Measurements from ENCODE around the gene MT1E. TPM values are rescaled to one million over a fixed set of nuclear protein-coding genes. Genes with fewer than 3 reads are reported as not detected.

MT1E gene
- total RNA-seq, 1 donor from 2014 or later, result not detected

DNA sequence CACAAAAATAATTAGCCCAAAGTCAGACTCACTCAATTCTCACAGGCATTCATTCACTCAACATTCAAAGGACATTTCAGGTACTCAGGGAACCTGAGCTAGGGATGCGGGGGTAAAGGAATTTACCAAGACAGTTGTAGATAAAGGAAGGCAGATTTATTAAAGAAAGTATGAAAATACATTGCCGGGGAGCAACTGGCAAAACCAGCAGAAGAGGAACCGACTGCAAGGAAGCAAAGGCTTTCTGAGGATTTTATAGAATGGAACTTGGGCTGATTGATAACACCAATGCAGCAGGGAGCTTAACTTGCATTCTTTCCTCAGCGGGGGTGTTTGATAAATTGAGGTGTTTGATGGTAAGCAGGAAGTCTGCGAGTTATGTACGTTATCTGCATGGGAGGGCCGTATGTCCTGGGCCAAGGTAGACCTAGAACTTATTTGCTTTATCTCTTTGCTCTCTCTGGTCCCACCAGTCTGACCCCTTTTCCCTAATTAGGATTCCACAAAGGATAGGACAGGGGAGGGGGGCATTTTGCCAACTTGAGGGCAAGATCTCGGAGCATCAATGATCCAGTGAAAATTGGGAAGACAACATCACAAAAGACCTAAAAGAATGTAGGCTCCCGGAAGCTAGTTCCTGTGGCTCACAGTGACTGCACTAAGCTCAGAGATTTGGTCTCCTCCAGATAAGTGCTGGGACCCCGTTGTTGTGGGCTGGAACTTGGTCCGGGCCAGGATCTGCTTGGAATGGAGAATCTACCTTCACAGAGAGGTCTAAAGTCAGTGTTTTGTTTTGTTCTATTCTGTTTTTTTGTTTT, 42.0 kb upstream of the MT1E start:
- Mint-ChIP-seq H3K4me3 (ENCODE audit: unreplicated experiment) (no peak overlapping the region), H3K27ac (ENCODE audit: unreplicated experiment) (no peak overlapping the region), H3K9me3 (ENCODE audit: unreplicated experiment) (no peaks in the 10 kb centered on the region), H3K27me3 (ENCODE audit: unreplicated experiment) (peaks cover 17% of the 10 kb centered on the region), H3K36me3 (ENCODE audit: low read depth, unreplicated experiment) (no peaks in the 10 kb centered on the region), H3K4me1 (ENCODE audit: unreplicated experiment) (no peaks in the 10 kb centered on the region)
- DNase-seq (ENCODE audit: low spot score), result no peak
- TF ChIP-seq, protein P1, sequence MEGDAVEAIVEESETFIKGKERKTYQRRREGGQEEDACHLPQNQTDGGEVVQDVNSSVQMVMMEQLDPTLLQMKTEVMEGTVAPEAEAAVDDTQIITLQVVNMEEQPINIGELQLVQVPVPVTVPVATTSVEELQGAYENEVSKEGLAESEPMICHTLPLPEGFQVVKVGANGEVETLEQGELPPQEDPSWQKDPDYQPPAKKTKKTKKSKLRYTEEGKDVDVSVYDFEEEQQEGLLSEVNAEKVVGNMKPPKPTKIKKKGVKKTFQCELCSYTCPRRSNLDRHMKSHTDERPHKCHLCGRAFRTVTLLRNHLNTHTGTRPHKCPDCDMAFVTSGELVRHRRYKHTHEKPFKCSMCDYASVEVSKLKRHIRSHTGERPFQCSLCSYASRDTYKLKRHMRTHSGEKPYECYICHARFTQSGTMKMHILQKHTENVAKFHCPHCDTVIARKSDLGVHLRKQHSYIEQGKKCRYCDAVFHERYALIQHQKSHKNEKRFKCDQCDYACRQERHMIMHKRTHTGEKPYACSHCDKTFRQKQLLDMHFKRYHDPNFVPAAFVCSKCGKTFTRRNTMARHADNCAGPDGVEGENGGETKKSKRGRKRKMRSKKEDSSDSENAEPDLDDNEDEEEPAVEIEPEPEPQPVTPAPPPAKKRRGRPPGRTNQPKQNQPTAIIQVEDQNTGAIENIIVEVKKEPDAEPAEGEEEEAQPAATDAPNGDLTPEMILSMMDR (IDR thresholded peaks at IDR 0.05; ENCODE audit: unreplicated experiment), result no peak

DNA sequence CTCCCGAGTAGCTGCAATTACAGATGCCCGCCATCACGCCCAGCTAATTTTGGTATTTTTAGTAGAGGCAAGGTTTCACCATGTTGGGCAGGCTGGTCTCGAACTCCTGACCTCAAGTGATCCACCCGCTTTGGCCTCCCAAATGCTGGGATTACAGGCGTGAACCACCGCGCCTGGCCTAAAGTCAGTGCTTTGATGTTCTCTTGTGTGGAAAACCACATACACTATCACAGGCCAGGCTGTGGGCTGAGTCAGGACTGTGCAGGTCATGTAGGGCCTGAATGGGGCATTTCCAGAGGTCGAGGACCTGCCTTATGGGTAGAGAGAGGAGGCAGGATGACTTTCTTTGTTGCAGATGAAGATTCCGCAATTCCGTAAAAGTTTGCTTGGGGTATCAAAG, 41.3 kb upstream of the MT1E start:
- TF ChIP-seq, protein P1 (IDR thresholded peaks at IDR 0.05; ENCODE audit: unreplicated experiment), result no peak
- H3K27me3 Mint-ChIP-seq (ENCODE audit: unreplicated experiment), result peaks cover 21% of the 10 kb centered on the region
- no peak for DNase-seq (ENCODE audit: low spot score)
- H3K27ac Mint-ChIP-seq (ENCODE audit: unreplicated experiment), result no peak overlapping the region
- H3K9me3 Mint-ChIP-seq (ENCODE audit: unreplicated experiment), result no peaks in the 10 kb centered on the region
- H3K4me1 Mint-ChIP-seq (ENCODE audit: unreplicated experiment), result peaks cover 4% of the 10 kb centered on the region
- H3K4me3 Mint-ChIP-seq (ENCODE audit: unreplicated experiment), result no peak overlapping the region
- H3K36me3 Mint-ChIP-seq (ENCODE audit: low read depth, unreplicated experiment), result no peaks in the 10 kb centered on the region

DNA sequence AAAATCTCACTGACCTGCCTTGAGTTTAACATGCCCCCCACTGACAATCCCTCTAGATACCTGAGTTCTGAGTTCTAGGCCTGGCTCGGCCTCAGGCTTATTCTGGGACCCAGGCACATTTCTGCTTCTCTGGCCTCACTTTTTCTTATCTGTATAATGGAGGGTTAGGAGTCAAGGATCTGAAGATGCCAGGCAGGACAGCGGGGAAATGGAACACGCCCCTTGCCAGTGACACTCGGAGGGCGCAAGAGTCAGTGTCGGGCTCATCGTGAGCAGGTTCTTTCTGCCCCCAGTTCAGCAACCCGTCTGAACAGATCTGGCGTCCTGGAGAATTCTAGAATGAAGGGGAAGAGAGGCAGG, 36.8 kb upstream of the MT1E start:
- TF ChIP-seq, protein P1 (IDR thresholded peaks at IDR 0.05; ENCODE audit: unreplicated experiment), result no peak
- peak overlapping the region; percentile 78 for H3K4me3 Mint-ChIP-seq (ENCODE audit: unreplicated experiment)
- no peaks in the 10 kb centered on the region for H3K36me3 Mint-ChIP-seq (ENCODE audit: low read depth, unreplicated experiment)
- no peaks in the 10 kb centered on the region for H3K9me3 Mint-ChIP-seq (ENCODE audit: unreplicated experiment)
- H3K27ac Mint-ChIP-seq (ENCODE audit: unreplicated experiment), result no peak overlapping the region
- peaks cover 13% of the 10 kb centered on the region for H3K4me1 Mint-ChIP-seq (ENCODE audit: unreplicated experiment)
- peaks cover 27% of the 10 kb centered on the region for H3K27me3 Mint-ChIP-seq (ENCODE audit: unreplicated experiment)
- no peak for DNase-seq (ENCODE audit: low spot score)

DNA sequence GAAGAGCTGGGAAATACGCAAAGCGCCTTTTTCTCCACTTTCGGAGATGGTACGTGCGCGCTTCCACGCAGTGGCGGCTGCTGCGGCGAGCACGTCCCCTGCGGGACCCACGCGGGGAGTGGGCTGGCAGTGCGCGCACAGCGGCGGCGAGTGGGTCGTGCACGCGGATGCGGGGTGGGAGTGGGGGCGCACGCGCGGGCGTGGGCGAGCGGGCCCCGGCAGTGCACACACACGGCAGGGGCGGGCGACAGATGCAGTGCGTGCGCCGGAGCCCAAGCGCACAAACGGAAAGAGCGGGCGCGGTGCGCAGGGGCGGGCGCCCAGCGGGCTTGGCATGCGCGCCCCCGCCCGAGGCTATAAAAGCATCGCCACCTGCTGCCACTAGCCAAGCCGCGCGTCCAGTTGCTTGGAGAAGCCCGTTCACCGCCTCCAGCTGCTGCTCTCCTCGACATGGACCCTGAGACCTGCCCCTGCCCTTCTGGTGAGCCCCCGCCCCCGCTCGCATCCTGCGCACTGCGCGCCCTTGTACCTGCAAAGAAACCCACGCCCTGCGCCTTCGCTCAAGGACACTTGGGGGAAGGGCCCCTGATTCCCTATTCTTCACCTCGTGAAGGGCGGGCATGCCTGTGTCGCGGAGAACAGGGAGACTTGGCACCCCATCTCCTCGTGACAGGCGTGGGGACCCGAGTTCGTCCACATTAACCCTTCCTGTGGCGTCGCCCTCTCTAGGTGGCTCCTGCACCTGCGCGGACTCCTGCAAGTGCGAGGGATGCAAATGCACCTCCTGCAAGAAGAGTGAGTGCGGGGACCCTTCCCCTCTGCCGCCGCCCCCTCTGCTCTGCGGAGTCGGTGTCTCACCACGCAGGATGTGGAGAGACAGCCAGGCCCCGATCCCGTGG, 36.2 kb upstream of the MT1E start, which contains the start of gene MT3:
Gene MT3 (plus strand): TSS at position 388 of the 899 bp plus-strand sequence. CDS start 63 bp downstream, at position 451.
- peaks cover 27% of the 10 kb centered on the region for H3K27me3 Mint-ChIP-seq (ENCODE audit: unreplicated experiment)
- H3K9me3 Mint-ChIP-seq (ENCODE audit: unreplicated experiment), result no peaks in the 10 kb centered on the region
- H3K36me3 Mint-ChIP-seq (ENCODE audit: low read depth, unreplicated experiment), result no peaks in the 10 kb centered on the region
- H3K27ac Mint-ChIP-seq (ENCODE audit: unreplicated experiment), result no peak within 1 kb of the TSS
- TF ChIP-seq, protein P1 (IDR thresholded peaks at IDR 0.05; ENCODE audit: unreplicated experiment), result no peak
- peak within 1 kb of the TSS; percentile 78 for H3K4me3 Mint-ChIP-seq (ENCODE audit: unreplicated experiment)
- peaks cover 13% of the 10 kb centered on the region for H3K4me1 Mint-ChIP-seq (ENCODE audit: unreplicated experiment)
- no peak for DNase-seq (ENCODE audit: low spot score)

Data from endothelial cell (in vitro differentiated cells).